Measurements from ENCODE around the gene ARGLU1. TPM values are rescaled to one million over a fixed set of nuclear protein-coding genes. Genes with fewer than 3 reads are reported as not detected.

Gene ARGLU1
- total RNA-seq, 1 experiment from 2014 or later = 96.9 TPM

- no peak overlapping the region for H2BK120ac ChIP-seq (ENCODE audit: low read depth, low read length, poor library complexity, severe bottlenecking)
- H2AK5ac ChIP-seq (ENCODE audit: insufficient read length, low read length) = no peak overlapping the region
- H4K91ac ChIP-seq (ENCODE audit: insufficient read length, low read depth, low read length) = no peak overlapping the region
- H2BK12ac ChIP-seq (ENCODE audit: insufficient read length, low read depth, low read length) = no peak overlapping the region
- no peak overlapping the region for H2BK20ac ChIP-seq (ENCODE audit: low read depth, low read length, poor library complexity, severe bottlenecking)
- H4K5ac ChIP-seq (ENCODE audit: insufficient read length, low read depth, low read length) = no peak overlapping the region
- H3K27ac Mint-ChIP-seq = no peak overlapping the region; a peak in 1 of 7 replicates
- H2BK5ac ChIP-seq (ENCODE audit: insufficient read length, low read length) = no peak overlapping the region
- H3K4me2 ChIP-seq (ENCODE audit: insufficient read depth, insufficient read length, low read length) = peak overlapping the region; percentile 94
- H3K9me3 Mint-ChIP-seq = no peaks in the 10 kb centered on the region; a peak in 1 of 5 replicates
- no peak overlapping the region for H3K56ac ChIP-seq (ENCODE audit: insufficient read length, low read depth, low read length)
- no peak for DNase-seq
- H4K8ac ChIP-seq (replicated peaks; ENCODE audit: insufficient read length, low read depth, low read length) = no peak overlapping the region
- peaks cover 50 to 59% of the 10 kb centered on the region in 2 experiments for H3K4me1 Mint-ChIP-seq
- H4K20me1 ChIP-seq (ENCODE audit: control insufficient read depth, insufficient read depth, insufficient read length) = no peaks in the 10 kb centered on the region
- H3K14ac ChIP-seq (ENCODE audit: insufficient read depth, low read length) = peak overlapping the region; percentile 74; the same call in 1 of the 2 replicates
- no peaks in the 10 kb centered on the region for H3K36me3 Mint-ChIP-seq (ENCODE audit: insufficient read depth in 1 of 3, low read depth in 3 of 3)
- H2BK15ac ChIP-seq (ENCODE audit: low read depth, low read length) = no peak overlapping the region
- no peak overlapping the region for H3T11ph ChIP-seq (ENCODE audit: low read length)
- peak overlapping the region; percentile 39 for H3K9ac ChIP-seq (ENCODE audit: extremely low read depth, insufficient read length, low read length)
- peaks cover 1% of the 10 kb centered on the region; the same call in 1 of the 2 replicates for H3K79me2 ChIP-seq (ENCODE audit: insufficient read depth, low read length)
- no peaks in the 10 kb centered on the region for H3K79me1 ChIP-seq (ENCODE audit: insufficient read depth, low read depth, low read length, poor library complexity, severe bottlenecking)
- peaks cover 21% of the 10 kb centered on the region for H3K27me3 Mint-ChIP-seq (ENCODE audit: low read depth)
- peaks cover 19% of the 10 kb centered on the region for H3K23me2 ChIP-seq (ENCODE audit: insufficient read length, low read depth, low read length, poor library complexity, severe bottlenecking)
- no peak overlapping the region for H2AFZ ChIP-seq (ENCODE audit: low read length)
- H3K27ac ChIP-seq (ENCODE audit: insufficient read length, low read depth, low read length) = no peak overlapping the region
- peaks cover 13% of the 10 kb centered on the region; the same call in 1 of the 2 replicates for H3K4me1 ChIP-seq (ENCODE audit: insufficient read depth, low read length)
- no peaks in the 10 kb centered on the region for H3K9me3 ChIP-seq (ENCODE audit: control insufficient read depth, low read depth, low read length)
- no peak overlapping the region for H3K4ac ChIP-seq (ENCODE audit: low read depth, low read length)
- WGBS (ENCODE audit: extremely low coverage, insufficient read length, low lambda C conversion rate) = no CpG with 5 or more reads among the region's 66 CpGs
- no peak overlapping the region for H3K23ac ChIP-seq (ENCODE audit: insufficient read length, low read depth, low read length)
- H3K4me3 Mint-ChIP-seq = peak overlapping the region; percentile 79 to 94
- peaks cover 5% of the 10 kb centered on the region; the same call in 1 of the 2 replicates for H3K27me3 ChIP-seq (ENCODE audit: insufficient read depth, low read length)
- no peak for TF ChIP-seq CTCF (conservative IDR thresholded peaks at IDR 0.05)
- no peak overlapping the region for H3K18ac ChIP-seq (ENCODE audit: insufficient read length, low read depth, low read length)
Observed at GRCh38 chr13:106533943-106534638, 33.8 kb downstream of the ARGLU1 start.
